H1 (cell line): ENCODE data around the gene RPS6KA2. TPM values are rescaled to one million over a fixed set of nuclear protein-coding genes. Genes with fewer than 3 reads are reported as not detected.

Source experiments
- ASH2L ChIP-seq: fragments of 200-600, 300-600 bp; sonication (generic); IDR thresholded peaks from one replicate; pipeline ENCODE4 v1.7.1; 2017; ENCODE audit warnings: low read length
- CHD1 ChIP-seq: IDR thresholded peaks from 2 replicates; pipeline ENCODE4 v1.6.1; 2012; ENCODE audit warnings: low read depth, low read length, improper control_type of control experiment
- CTCF ChIP-seq, 3 experiments: IDR thresholded peaks; 1 replicate in 2 of 3; 2 replicates in 1 of 3; pipeline versions ENCODE4 v1.5.1 to v1.6.1; 2011; ENCODE audit warnings: low read length in 3 of 3, mild to moderate bottlenecking in 3 of 3, inconsistent platforms in 2 of 3, low read depth in 1 of 3, moderate library complexity in 1 of 3; ENCODE audit not compliant: insufficient read depth in 1 of 3; ENCODE audit errors: control extremely low read depth in 1 of 3
- GABPA ChIP-seq: IDR thresholded peaks from 2 replicates; pipeline ENCODE4 v1.6.1; 2011; ENCODE audit warnings: mild to moderate bottlenecking, low read length, moderate library complexity, borderline replicate concordance; ENCODE audit not compliant: insufficient read depth
- JUND ChIP-seq: IDR thresholded peaks from 2 replicates; pipeline ENCODE4 v1.6.1; 2011; ENCODE audit warnings: mild to moderate bottlenecking, improper control_type of control experiment, low read length
- NRF1 ChIP-seq: IDR thresholded peaks from 2 replicates; pipeline ENCODE4 v1.6.1; 2011; ENCODE audit warnings: mild to moderate bottlenecking, low read depth, low read length, improper control_type of control experiment
- TCF12 ChIP-seq: IDR thresholded peaks from 2 replicates; pipeline ENCODE4 v1.6.1; 2011; ENCODE audit warnings: low read depth, mild to moderate bottlenecking, low read length
- polyA plus RNA-seq, 7 experiments: library from polyadenylated mRNA; depleted of rRNA in 3 of 7; stranded (reverse) in 5 of 7; unstranded in 2 of 7; fragments of >200 nt in 5 of 7; fragments of 200-250 nt in 2 of 7; gene quantifications; 1 replicate in 5 of 7; 2 replicates in 1 of 7; 4 replicates in 1 of 7; pipeline versions ENCODE4 v1.2.1 to v1.2.3, GENCODE V29; 2011 to 2013; ENCODE audit warnings: missing spikeins in 2 of 7, mixed read lengths in 2 of 7
- total RNA-seq: library from RNA; stranded (reverse); fragmentation: NEBNext Ultra II Directional; extraction: Animal tissue kit (Norgen Biotek cat#: 25700); gene quantifications from 2 replicates; pipeline ENCODE4 v1.2.1, GENCODE V29; 2021

RPS6KA2 gene
- total and polyA plus RNA-seq, 2 of the 8 experiments (the other 6 are each of a cell fraction or from before 2014, with no cell fraction given): 8.8 to 25.7 TPM

- TF ChIP-seq ASH2L (no peak), JUND (no peak), NRF1 (no peak), GABPA (no peak), CHD1 (no peak), TCF12 (no peak), CTCF (IDR thresholded peaks at IDR 0.05; ENCODE audit: control extremely low read depth in 1 of 3, insufficient read depth in 1 of 3, low read depth in 1 of 3, low read length in 3 of 3) (no peak)
Observed at GRCh38 chr6:166377721-166378120, 249.3 kb downstream of the RPS6KA2 start (continued).
